IMR-90 (cell line): ENCODE data around the gene ZNF618. TPM values are rescaled to one million over a fixed set of nuclear protein-coding genes. Genes with fewer than 3 reads are reported as not detected.

ENCODE experiments used
- ATAC-seq: fragments of 200-7000 bp; cut with Tn5 transposase; 2 replicates; pipeline ENCODE4 v1.9.1; 2020; ENCODE audit warnings: low read depth, mild to moderate bottlenecking, moderate library complexity
- BruUV-seq: library from RNA; stranded (reverse); fragments of 400-500 nt; replicated peaks from 2 replicates; lab custom pipeline; 2021; lab: Mats Ljungman, UMichigan
- CTCF ChIA-PET: fragments of 300-600 bp; formaldehyde crosslinking; extraction: SDS; loops from one replicate; lab custom pipeline; 2021; ENCODE audit warnings: antibody characterized with exemption; lab: Yijun Ruan, JAX
- POLR2A ChIA-PET: fragments of 300-600 bp; sonication (Branson Sonifier 250); formaldehyde crosslinking; loops from one replicate; lab custom pipeline; 2022; ENCODE audit warnings: antibody characterized with exemption; ENCODE audit not compliant: unreplicated experiment; lab: Charles Lee
- DNase-seq: peaks from one replicate; pipeline ENCODE4 v3.0.0; 2013
- H2AFZ ChIP-seq: replicated peaks from 2 replicates; pipeline ENCODE3; 2013; ENCODE audit warnings: low read length, mild to moderate bottlenecking; ENCODE audit not compliant: poor library complexity
- H2AK5ac ChIP-seq: 2 replicates; pipeline ENCODE4 v1.6.1; 2013; ENCODE audit warnings: low read depth, low read length, inconsistent platforms
- H2AK9ac ChIP-seq: replicated peaks from 2 replicates; pipeline ENCODE3; 2013; ENCODE audit warnings: mild to moderate bottlenecking, low read depth, low read length, moderate library complexity; ENCODE audit not compliant: poor library complexity
- H2BK120ac ChIP-seq: 2 replicates; pipeline ENCODE4 v1.6.1; 2013; ENCODE audit warnings: low read depth, low read length, inconsistent platforms
- H2BK15ac ChIP-seq: 3 replicates; pipeline ENCODE4 v1.6.1; 2013; ENCODE audit warnings: low read depth, low read length, inconsistent platforms
- H2BK20ac ChIP-seq: 2 replicates; pipeline ENCODE4 v1.6.1; 2013; ENCODE audit warnings: low read depth, mild to moderate bottlenecking, inconsistent platforms, low read length, moderate library complexity
- H2BK5ac ChIP-seq: 2 replicates; pipeline ENCODE4 v1.6.1; 2013; ENCODE audit warnings: mild to moderate bottlenecking, low read depth, low read length, inconsistent platforms; ENCODE audit not compliant: poor library complexity, severe bottlenecking
- H3K14ac ChIP-seq: replicated peaks from 2 replicates; pipeline ENCODE4 v1.6.1; 2013; ENCODE audit warnings: low read depth, low read length, inconsistent platforms
- H3K18ac ChIP-seq: 2 replicates; pipeline ENCODE4 v1.6.1; 2013; ENCODE audit warnings: low read depth, low read length, control low read depth
- H3K23ac ChIP-seq: 2 replicates; pipeline ENCODE4 v1.6.1; 2013; ENCODE audit warnings: low read depth, low read length, inconsistent platforms
- H3K27ac ChIP-seq: 2 replicates; pipeline ENCODE4 v1.5.1; 2013; ENCODE audit warnings: mild to moderate bottlenecking, control low read depth, low read length; ENCODE audit not compliant: insufficient read depth
- H3K27me3 ChIP-seq: 2 replicates; pipeline ENCODE4 v1.6.1; 2013; ENCODE audit warnings: low read length; ENCODE audit not compliant: control insufficient read depth, insufficient read depth
- H3K36me3 ChIP-seq: 2 replicates; pipeline ENCODE4 v1.6.1; 2013; ENCODE audit warnings: low read length, mixed read lengths; ENCODE audit not compliant: control insufficient read depth, insufficient read depth
- H3K4ac ChIP-seq: 2 replicates; pipeline ENCODE4 v1.6.1; 2013; ENCODE audit warnings: low read depth, low read length, inconsistent platforms
- H3K4me1 ChIP-seq: 2 replicates; pipeline ENCODE4 v1.6.1; 2013; ENCODE audit warnings: low read length, mixed read lengths; ENCODE audit not compliant: control insufficient read depth, insufficient read depth
- H3K4me2 ChIP-seq: 2 replicates; pipeline ENCODE4 v1.6.1; 2013; ENCODE audit warnings: low read depth, mild to moderate bottlenecking, control low read depth, low read length, moderate library complexity
- H3K4me3 ChIP-seq: 2 replicates; pipeline ENCODE4 v1.5.1; 2013; ENCODE audit warnings: low read depth, mild to moderate bottlenecking, control low read depth, low read length, moderate library complexity; ENCODE audit not compliant: insufficient read depth
- H3K56ac ChIP-seq: 2 replicates; pipeline ENCODE4 v1.6.1; 2013; ENCODE audit warnings: low read length, inconsistent platforms; ENCODE audit not compliant: insufficient read depth; ENCODE audit errors: extremely low read depth
- H3K79me1 ChIP-seq, 2 experiments: 2 replicates each; pipeline ENCODE4 v1.6.1; 2013; ENCODE audit warnings: low read length in 2 of 2, inconsistent platforms in 1 of 2, low read depth in 1 of 2
- H3K9ac ChIP-seq: 2 replicates; pipeline ENCODE4 v1.6.1; 2013; ENCODE audit warnings: low read depth, low read length, control low read depth
- H3K9me1 ChIP-seq: 2 replicates; pipeline ENCODE4 v1.6.1; 2013; ENCODE audit warnings: low read length, inconsistent platforms; ENCODE audit not compliant: insufficient read depth
- H3K9me3 ChIP-seq: 2 replicates; pipeline ENCODE4 v1.6.1; 2013; ENCODE audit warnings: low read length; ENCODE audit not compliant: control insufficient read depth, insufficient read depth
- H4K20me1 ChIP-seq: 2 replicates; pipeline ENCODE4 v1.6.1; 2013; ENCODE audit warnings: low read length, inconsistent platforms; ENCODE audit not compliant: insufficient read depth
- H4K5ac ChIP-seq: 2 replicates; pipeline ENCODE4 v1.6.1; 2013; ENCODE audit warnings: mild to moderate bottlenecking, low read depth, low read length, control low read depth
- H4K8ac ChIP-seq, 2 experiments: 2 replicates each; pipeline ENCODE4 v1.6.1; 2013; ENCODE audit warnings: low read depth in 2 of 2, low read length in 2 of 2, control low read depth in 1 of 2, inconsistent platforms in 1 of 2
- H4K91ac ChIP-seq: 2 replicates; pipeline ENCODE4 v1.6.1; 2013; ENCODE audit warnings: low read depth, low read length, inconsistent platforms; ENCODE audit not compliant: insufficient read depth
- BHLHE40 ChIP-seq: fragments of 150-350 bp; IDR thresholded peaks from 2 replicates; pipeline ENCODE4 v1.6.1; 2016; ENCODE audit warnings: mild to moderate bottlenecking, low read depth, low read length
- CEBPB ChIP-seq: IDR thresholded peaks from 2 replicates; pipeline ENCODE4 v1.6.1; 2012; ENCODE audit warnings: low read depth, low read length, improper control_type of control experiment
- CHD1 ChIP-seq: IDR thresholded peaks from 2 replicates; pipeline ENCODE4 v1.6.1; 2012; ENCODE audit warnings: low read depth, low read length, improper control_type of control experiment
- CTCF ChIP-seq: conservative IDR thresholded peaks from 2 replicates; pipeline ENCODE4 v1.5.1; 2012; ENCODE audit warnings: mild to moderate bottlenecking, low read depth, low read length, improper control_type of control experiment
- FOS ChIP-seq: fragments of 150-350 bp; IDR thresholded peaks from 2 replicates; pipeline ENCODE4 v1.6.1; 2016; ENCODE audit warnings: low read depth, low read length
- MAFK ChIP-seq: IDR thresholded peaks from 2 replicates; pipeline ENCODE4 v1.6.1; 2012; ENCODE audit warnings: low read depth, low read length, improper control_type of control experiment
- MXI1 ChIP-seq: IDR thresholded peaks from 2 replicates; pipeline ENCODE4 v1.6.1; 2012; ENCODE audit warnings: low read depth, mild to moderate bottlenecking, low read length, moderate library complexity, borderline replicate concordance
- NFE2L2 ChIP-seq: fragments of 150-350 bp; IDR thresholded peaks from 2 replicates; pipeline ENCODE4 v1.6.1; 2016; ENCODE audit warnings: low read depth, mild to moderate bottlenecking, low read length
- POLR2A ChIP-seq: IDR thresholded peaks from 2 replicates; pipeline ENCODE4 v1.6.1; 2012; ENCODE audit warnings: mild to moderate bottlenecking, low read depth, low read length
- RAD21 ChIP-seq: IDR thresholded peaks from 2 replicates; pipeline ENCODE4 v1.6.1; 2012; ENCODE audit warnings: low read length, improper control_type of control experiment
- RCOR1 ChIP-seq: IDR thresholded peaks from 2 replicates; pipeline ENCODE4 v1.6.1; 2012; ENCODE audit warnings: mild to moderate bottlenecking, low read length, improper control_type of control experiment; ENCODE audit not compliant: insufficient replicate concordance
- RFX5 ChIP-seq: IDR thresholded peaks from 2 replicates; pipeline ENCODE4 v1.8.0; 2012; ENCODE audit warnings: low read depth, mild to moderate bottlenecking, low read length, moderate library complexity
- WGBS, 2 experiments: methylation state at CpG; one replicate each; pipeline versions ENCODE4 v1.1.5 to v1.1.7; 2013; ENCODE audit warnings: missing lambda C conversion rate in 2 of 2; ENCODE audit not compliant: insufficient read length in 1 of 2; ENCODE audit errors: extremely low coverage in 2 of 2; 5-methylcytosine and 5-hydroxymethylcytosine counted together
- dilution Hi-C: fragments of 300-500 bp; cut with HindIII; formaldehyde crosslinking; loops from one replicate; pipeline ENCODE4 v1.14.3; 2018; ENCODE audit warnings: low sequenced_read_pairs; ENCODE audit not compliant: unreplicated experiment
- in situ Hi-C: fragments of 300-500 bp; cut with MboI; formaldehyde crosslinking; loops from 3 replicates; pipeline ENCODE4 v1.14.3; 2019; ENCODE audit warnings: low sequenced_read_pairs, inconsistent platforms, mixed read lengths
- intact Hi-C: fragments of 100-400 bp; cut with micrococcal nuclease; formaldehyde crosslinking; loops from 2 replicates; pipeline ENCODE4 v1.10.0; 2022
- polyA plus RNA-seq, 3 experiments: library from polyadenylated mRNA; depleted of rRNA; stranded (reverse); fragments of >200 nt; gene quantifications; 2 replicates each; pipeline ENCODE4 v1.2.3, GENCODE V29; 2012; ENCODE audit warnings: low replicate concordance in 1 of 3
- total RNA-seq: library from RNA; depleted of rRNA; stranded (reverse); fragments of >200 nt; gene quantifications from 2 replicates; pipeline ENCODE4 v1.2.3, GENCODE V29; 2012
- TF ChIP-seq, protein P1 (sequence below): fragments of 150-350 bp; IDR thresholded peaks from 2 replicates; pipeline ENCODE4 v1.6.1; 2017; ENCODE audit warnings: mild to moderate bottlenecking, antibody characterized with exemption, low read length, low read depth

The ZNF618 gene
- total and polyA plus RNA-seq, 2 of the 4 experiments (the other 2 are of a cell fraction) = 8.2 to 9.4 TPM

DNA sequence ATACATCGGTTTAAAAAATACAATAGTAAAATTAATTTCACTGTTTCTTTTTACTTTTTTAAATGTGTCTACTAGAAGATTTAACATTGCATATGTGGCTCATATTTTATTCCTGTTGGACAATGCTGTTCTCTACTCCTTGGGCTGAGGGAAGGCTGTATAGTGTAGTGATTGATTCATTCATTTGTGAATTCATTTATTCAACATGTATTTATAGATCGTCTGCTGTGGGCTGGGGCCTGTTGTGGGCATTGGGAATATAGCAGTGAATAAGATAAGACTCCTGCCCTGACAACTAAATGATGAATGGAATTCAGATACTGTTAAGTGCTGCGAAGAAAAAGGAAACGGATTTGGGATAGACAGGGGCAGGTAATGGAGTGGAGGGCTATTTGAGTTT, 55.7 kb downstream of the ZNF618 start:
- no peak overlapping the region for H3K14ac ChIP-seq
- no peak overlapping the region for H2AK9ac ChIP-seq
- ATAC-seq (no peak), DNase-seq (no peak)
- no peaks in the 10 kb centered on the region for H3K27me3 ChIP-seq
- H2BK5ac ChIP-seq = no peak overlapping the region
- peaks cover 51% of the 10 kb centered on the region; the same call in 1 of the 2 replicates for H4K20me1 ChIP-seq
- BruUV-seq = no TSS peak
- H2BK120ac ChIP-seq = no peak overlapping the region
- H3K4ac ChIP-seq = no peak overlapping the region
- H3K9me3 ChIP-seq = peaks cover 5% of the 10 kb centered on the region
- in situ Hi-C loops (no loop called here), dilution Hi-C loops (no loop called here), intact Hi-C loops (no loop called here)
- H3K9me1 ChIP-seq = peaks cover 36% of the 10 kb centered on the region
- no peak overlapping the region for H2AK5ac ChIP-seq
- no peak overlapping the region for H3K27ac ChIP-seq
- no peaks in the 10 kb centered on the region for H3K36me3 ChIP-seq
- ChIA-PET CTCF (no interaction called here), POLR2A (no interaction called here)
- 93% methylated on average over 2 of the region's 4 CpGs; no CpG with 5 or more reads in 1 of the 2 experiments for WGBS, 2 experiments
- H3K79me1 ChIP-seq = peaks cover 56 to 88% of the 10 kb centered on the region in 2 experiments
- no peak for TF ChIP-seq CEBPB
- TF ChIP-seq RFX5 = no peak
- no peak for TF ChIP-seq NFE2L2
- TF ChIP-seq FOS = no peak
- TF ChIP-seq RCOR1 = no peak
- TF ChIP-seq MAFK = no peak
- no peak for TF ChIP-seq RAD21
- TF ChIP-seq, protein P1, sequence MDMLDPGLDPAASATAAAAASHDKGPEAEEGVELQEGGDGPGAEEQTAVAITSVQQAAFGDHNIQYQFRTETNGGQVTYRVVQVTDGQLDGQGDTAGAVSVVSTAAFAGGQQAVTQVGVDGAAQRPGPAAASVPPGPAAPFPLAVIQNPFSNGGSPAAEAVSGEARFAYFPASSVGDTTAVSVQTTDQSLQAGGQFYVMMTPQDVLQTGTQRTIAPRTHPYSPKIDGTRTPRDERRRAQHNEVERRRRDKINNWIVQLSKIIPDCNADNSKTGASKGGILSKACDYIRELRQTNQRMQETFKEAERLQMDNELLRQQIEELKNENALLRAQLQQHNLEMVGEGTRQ = no peak
- TF ChIP-seq CHD1 = no peak
- TF ChIP-seq CTCF = no peak
- TF ChIP-seq POLR2A = no peak
- no peak for TF ChIP-seq MXI1
- TF ChIP-seq BHLHE40 = no peak
- no peak overlapping the region for H3K18ac ChIP-seq
- no peak overlapping the region for H4K5ac ChIP-seq
- peaks cover 8% of the 10 kb centered on the region for H3K4me1 ChIP-seq
- no peak overlapping the region for H2BK20ac ChIP-seq
- no peak overlapping the region for H3K23ac ChIP-seq
- H2BK15ac ChIP-seq = no peak overlapping the region; the same call in 2 of the 3 replicates
- no peak overlapping the region for H4K8ac ChIP-seq
- H2AFZ ChIP-seq = no peak overlapping the region
- H3K56ac ChIP-seq = no peak overlapping the region
- no peak overlapping the region for H3K4me3 ChIP-seq
- H3K9ac ChIP-seq = no peak overlapping the region
- no peak overlapping the region for H4K91ac ChIP-seq
- H3K4me2 ChIP-seq = no peak overlapping the region
